C1 segment of cervical spinal cord (tissue), 14 donors: Measurements from ENCODE around the gene SF3A2.
"Not testable (repeated sequence)": the region's sequence is repeated elsewhere in the genome, so short reads cannot be mapped to it uniquely, and the experiment has no call there.

Source experiments
- DNase-seq, 14 donors: peaks; one replicate each; lab custom pipeline; 2025; lab: John Stamatoyannopoulos, UW

The SF3A2 gene

DNA sequence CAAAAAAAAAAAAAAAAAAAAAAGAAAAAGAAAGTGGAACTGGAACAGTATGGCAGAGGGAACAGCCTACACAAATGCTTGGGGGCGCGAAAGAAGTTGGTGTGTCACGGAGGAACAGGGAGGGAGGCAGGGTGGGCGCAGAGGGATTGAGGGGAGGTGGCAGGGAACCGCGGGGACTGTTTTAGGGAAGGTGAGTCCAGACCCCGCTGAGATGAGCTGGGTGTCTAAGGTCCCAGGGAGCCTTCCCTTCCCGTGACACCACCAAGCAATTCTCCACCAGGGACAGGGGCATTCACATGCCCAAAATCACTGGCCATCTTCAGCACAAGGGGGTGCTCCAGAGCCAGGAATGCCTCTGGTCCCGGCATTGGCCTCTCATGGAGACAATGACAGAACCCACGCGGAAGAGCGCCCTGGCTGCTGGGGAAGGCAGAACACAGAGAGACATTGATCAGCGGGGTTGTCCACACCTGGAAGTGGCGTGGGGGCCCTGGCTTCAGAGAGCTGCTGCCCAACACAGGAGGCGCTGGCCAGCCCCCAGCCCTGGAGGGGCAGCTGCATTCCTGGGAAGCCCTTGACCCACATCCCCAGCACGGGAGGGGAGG is 38.4 kb downstream of the SF3A2 start:
- peak in 9 of 14 donors; percentile 49 to 73 (median 58) for DNase-seq

DNA sequence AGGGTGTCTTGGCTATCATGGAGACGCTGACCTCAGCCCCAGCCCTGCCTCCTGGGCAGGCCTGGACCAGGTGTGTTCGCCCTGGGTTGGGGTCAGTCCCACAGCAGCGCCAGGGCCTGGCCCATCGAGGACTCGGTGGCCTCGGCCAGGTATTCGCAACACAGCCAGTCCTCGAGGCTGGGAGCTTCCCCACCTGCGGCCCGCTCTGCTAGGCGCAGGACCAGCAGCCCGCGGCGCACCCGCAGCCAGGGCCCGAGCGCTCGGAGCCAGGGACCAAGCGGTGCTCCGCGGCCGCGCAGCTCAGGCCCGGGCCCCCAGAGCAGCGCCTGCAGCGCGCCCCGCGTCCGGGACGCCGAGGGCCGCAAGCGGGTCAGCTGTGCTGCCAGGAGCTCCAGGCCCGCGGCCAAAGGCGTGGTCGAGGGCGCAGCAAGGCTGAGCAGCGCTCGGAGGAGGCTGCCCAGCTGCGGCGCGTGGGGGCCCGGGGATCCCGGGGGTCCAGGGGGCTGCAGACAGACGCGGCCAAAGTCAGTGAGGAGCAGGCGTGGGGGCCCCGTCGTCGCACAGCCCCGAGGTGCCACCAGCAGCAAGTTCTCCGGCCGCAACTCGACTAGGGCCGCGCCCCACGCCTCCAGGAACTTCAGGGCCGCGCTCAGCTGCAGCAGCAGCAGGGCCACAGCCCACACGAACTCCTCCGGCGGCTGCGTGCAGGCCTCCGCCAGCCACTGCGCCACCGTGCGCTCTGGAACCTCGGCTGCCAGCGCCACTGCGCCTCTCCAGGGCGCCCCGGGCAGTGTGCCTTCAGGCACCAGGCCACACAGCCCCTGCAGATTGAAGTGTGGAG is 39.2 kb downstream of the SF3A2 start:
- DNase-seq: no peak

DNA sequence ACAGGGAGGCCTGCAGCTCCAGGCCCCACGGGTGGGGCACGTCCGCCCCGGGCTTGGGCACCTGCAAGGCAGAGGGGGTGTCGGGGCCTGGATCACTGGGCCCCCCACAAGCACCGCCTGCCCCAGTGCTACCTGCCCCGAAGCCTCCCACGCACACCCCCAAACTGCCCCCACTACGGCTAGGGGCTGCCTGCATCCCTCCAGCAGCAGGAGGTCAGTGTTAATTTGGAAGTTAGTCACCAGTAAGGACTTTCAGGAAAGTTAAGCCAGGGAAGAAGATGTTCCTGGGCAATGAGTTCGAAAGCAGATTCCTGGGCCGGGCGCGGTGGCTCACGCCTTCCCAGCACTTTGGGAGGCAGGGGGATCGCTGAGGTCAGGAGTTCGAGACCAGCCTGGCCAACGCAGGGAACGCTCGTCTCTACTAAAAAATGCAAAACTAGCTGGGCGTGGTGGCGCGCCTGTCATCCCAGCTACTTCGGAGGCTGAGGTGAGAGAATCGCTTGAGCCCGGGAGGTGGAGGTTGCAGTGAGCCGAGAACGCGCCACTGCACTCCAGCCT is 39.9 kb downstream of the SF3A2 start:
- DNase-seq: no peak

DNA sequence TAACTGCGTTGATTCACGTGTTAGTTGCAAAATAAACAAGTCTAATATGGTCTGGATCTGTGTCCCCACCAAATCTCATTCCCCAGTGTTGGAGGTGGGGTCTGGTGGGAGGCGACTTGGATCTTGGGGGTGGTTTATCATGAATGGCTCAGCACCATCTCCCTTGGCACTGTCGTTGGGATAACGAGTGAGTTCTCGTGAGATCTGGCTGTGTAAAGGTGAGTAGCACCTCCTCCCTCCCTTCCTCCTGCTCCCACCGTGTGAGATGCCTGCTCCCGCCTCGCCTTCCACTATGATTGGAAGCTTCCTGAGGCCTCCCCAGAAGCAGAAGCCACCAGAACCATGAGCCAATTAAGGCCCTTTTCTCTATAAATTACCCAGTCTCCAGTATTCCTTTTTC is 40.5 kb downstream of the SF3A2 start:
- no peak for DNase-seq

DNA sequence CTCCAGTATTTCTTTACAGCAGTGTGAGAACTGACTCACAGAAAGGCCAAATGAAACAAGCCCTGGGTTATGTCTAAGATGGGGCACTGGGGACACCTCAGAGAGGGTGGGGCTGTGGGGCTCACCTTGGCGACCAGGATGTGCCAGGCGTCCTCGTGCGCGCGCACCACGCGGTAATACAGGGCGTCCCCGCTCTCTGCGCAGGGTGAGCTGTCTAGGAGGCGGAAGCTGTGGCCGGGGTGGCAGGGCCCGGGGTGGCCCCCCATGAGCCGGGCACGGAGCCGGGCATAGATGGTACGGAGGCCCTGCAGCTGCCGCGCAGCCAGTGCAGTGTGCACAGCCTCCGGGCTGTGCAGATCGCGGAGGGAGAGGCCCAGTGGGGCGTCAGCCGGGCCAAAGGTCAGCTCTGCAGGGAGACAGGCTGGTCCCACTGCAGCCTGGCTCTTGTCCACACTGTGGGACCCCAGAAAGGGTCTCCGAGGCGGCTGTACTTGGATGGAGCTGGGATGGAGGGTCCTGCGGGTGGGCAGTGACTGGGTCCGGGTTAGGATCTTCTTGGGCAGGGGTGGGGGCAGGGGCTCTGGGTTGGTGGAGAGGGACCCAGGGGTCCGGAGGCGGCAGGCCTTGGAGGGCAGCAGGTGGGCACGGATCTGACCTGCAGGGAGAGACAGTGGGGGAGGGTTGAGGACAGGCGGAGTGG is 42.0 kb downstream of the SF3A2 start:
- DNase-seq: no peak

DNA sequence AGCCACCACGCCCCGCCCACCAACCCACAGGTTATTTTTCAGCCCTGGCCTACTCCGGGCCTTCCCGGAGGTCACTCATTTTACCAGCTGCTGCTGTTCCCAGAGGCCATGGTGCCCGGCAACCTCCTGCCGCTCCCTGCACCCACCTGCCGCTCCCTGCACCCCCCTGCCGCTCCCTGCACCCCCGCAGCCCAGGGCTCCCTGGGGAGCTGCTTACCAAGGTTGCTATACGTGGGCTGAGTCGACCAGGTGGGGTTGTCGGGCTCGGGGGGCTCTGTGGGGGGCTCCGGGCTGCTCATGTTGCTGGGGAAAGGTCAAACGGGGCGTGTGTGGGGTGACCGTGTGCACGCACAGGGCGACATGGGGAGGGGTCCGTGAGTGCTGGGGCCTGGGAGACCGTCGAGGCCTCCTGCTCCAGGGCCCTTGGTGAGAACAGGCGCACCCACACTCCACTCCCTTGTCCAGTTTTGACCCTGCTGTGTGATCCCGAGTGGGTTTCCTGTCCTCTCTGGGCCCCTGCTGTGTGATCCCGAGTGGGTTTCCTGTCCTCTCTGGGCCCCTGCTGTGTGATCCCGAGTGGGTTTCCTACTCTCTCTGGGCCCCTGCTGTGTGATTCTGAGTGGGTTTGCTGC is 44.1 kb downstream of the SF3A2 start:
- no peak for DNase-seq

DNA sequence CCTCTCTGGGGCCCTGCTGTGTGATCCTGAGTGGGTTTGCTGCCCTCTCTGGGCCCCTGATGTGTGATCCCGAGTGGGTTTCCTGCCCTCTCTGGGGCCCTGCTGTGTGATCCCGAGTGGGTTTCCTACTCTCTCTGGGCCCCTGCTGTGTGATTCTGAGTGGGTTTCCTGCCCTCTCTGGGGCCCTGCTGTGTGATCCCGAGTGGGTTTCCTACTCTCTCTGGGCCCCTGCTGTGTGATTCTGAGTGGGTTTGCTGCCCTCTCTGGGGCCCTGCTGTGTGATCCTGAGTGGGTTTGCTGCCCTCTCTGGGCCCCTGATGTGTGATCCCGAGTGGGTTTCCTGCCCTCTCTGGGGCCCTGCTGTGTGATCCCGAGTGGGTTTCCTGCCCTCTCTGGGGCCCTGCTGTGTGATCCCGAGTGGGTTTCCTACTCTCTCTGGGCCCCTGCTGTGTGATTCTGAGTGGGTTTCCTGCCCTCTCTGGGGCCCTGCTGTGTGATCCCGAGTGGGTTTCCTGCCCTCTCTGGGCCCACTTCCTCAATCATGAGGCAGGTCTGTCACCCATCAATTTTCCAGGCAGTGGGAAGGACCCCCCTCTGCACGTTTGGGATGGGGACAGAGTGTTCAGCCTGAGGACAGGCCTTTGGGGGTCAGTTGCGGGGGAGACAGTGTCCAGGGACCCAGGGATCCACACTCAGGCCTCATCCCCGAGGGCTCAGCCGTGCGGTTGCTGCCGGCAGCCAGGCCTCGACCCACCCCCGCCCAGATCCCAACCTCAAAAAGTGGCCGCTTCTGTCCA is 44.8 kb downstream of the SF3A2 start:
- DNase-seq: not testable (repeated sequence)

DNA sequence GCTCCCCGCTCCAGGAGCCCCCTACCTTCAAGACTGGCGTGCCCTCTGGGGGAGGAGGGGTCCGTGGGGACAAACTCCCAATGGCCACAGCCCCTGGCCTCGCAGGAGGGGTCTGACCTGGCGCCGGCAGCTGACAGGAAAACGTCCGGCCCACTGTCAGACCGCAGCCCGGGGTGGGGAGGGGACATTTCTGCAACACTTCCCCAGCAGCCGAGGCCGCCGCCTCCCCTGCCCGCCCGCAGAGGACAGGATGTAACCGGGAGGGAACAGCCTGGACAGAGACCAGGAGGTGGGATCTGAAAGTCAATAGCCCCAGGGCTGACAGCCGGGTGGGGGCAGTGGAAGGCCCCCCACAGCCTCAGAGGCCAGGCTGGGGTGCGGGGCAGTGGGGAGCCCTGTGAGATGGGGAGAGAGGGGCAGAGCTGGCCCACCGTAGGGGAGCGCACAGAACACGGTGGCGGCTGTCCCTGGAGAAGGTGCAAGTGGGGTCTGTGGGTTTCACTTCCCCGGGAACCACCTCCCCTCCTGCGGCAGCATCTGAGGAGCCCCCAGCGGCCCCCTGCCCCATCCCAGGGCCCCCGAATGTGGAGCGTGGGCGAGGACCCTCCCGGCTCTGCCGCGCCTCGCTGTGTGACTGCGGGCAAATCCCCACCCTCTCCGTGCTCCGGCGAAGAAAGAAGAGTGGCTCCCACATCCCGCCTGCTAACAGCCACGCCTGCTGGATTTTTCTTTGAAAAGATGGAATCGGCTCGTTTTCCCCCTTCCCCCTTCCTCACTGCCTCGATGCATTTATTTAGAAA is 45.6 kb downstream of the SF3A2 start, which contains the start of gene PEAK3:
TSS of gene PEAK3 (minus strand) at position 114 of the 800 bp plus-strand sequence. CDS start 1,244 bp downstream, outside the sequence.
- DNase-seq: peak in 9 of 14 donors; percentile 13 to 70 (median 52)

DNA sequence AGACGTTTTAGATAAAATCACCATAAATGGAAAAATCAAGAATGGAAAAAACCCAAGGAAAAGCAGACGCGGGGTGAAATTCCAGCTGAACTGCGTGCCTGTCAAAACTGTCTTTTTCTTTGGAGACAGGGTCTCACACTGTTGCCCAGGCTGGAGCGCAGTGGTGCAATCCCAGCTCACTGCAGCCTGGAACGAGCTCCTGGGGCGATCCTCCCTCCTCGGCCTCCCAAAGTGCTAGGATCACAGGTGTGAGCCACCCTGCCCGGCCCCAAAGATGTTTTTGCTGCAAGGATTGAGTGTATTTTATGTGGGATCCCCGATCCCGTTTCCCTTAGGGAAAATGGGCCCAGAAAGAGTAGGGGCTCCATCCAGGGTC is 46.2 kb downstream of the SF3A2 start:
- no peak for DNase-seq

DNA sequence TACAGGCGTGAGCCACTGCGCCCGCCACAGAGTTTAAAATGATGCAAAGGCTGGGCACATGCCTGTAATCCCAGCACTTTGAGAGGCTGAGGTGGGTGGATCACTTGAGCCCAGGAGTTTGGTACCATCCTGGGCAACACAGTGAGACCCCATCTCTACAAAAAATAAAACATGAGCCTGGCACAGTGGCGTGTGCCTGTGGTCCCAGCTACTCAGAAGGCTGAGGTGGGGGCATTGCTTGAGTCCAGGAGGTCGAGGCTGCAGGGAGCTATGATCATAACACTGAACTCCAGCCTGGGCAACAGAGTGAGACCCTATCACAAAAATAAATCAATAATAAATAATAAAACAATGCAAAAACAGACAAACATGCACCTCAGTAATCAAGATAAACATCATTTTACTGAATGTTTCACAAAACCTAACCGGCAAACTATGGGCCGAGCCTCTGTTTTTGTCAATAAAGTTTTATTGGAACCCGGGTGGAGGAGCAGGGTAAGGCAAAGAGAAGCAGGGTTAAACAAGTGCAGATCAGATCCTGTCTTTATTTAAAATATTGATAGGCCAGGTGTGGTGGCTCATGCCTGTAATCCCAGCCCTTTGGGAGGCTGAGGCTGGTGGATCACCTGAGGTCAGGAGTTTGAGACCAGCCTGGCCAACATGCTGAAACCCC is 47.3 kb downstream of the SF3A2 start:
- no peak for DNase-seq

DNA sequence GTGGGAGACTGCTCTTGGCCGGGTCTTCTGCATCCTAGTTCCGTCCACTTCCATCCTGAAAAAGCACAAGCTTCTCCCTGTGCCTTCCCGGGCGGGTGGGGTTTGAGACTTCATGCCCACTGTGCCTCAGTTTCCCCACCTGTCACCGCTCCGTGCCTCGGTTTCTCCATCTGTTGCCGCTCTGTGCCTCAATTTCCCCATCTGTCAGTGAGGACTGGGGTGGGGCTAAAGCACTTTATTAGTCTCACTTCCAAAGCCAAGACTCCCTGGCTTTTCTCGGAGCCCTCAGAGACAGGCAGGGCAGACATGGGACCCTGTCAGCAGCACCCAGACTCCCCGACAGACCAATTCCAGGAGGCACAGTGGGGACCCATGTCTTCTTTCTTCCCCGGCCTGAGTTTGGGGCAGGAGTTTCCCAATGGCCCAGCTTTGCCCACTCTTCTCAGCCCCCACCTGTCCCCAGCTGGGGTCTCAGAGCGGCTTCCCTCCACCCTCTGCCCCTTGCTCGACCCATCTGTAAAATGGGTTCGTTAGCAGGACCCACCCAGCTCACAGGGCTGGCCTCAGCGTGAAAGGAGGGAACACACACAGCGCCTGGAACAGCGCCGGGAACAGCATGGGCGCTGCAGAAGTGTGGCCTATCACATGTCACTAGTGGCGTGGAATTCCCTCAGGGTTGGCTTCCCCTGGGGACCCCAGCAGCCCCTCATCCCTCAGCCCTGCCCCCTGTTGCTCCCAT is 49.9 kb downstream of the SF3A2 start:
- no peak for DNase-seq

DNA sequence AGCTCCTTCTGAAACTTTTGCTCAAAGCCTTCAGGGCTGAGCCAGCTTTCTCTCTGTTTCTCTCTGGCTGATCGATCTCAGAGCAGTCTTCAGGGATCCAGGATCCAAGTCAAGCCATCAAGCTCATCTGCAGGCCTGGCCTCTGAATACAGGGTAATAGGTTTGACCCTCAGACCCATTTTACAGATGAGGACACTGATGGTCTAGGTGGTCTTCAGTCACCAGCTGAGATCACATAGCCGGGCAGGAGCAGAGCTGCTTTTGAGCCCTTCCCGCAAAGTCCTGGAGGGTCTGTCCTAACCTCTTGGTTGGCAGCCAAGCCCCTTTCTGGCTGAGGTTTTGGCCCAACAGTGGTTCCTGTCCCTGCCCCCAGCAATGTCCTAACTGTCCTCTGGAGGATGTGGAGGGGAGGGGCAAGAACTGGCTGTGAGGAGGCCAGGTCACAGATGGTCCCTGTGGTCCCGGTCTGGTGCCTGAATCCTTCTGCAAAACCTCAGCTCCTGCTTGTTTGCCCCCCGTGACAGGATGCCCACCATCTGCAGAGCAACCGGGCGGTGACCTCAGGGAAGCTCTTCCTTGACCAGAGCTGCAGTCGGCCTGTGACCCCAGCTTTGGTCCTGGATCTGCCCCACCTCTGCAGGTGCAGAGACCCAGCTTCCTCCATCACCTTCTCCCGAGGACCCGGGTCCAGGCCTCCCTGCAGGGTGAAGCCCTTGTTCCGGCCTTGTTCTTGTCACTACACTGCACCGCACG is 51.1 kb downstream of the SF3A2 start:
- DNase-seq: no peak

DNA sequence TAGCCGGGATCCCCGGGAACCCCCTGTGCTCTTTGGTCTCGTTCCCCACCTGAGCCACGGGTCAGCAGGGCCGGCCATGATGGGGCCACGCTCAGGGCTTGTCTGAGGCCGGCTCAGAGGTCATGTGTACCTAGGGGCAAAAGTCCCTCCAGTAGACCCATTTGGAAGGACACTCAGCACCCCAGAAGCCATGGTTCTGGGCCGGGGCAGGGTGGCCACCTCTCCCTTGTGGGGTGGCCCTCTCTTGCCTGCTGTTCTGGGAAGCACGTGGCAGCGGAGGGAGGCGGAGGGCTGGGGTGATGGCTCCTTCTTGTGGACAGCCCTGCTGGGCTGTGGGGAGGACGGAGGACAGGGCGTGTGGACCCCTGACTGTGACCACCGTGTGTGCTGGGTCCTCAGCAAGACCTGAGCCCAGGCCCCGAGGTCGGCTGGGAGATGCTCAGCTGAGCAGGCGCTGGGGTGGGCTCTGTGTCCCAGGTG is 51.8 kb downstream of the SF3A2 start:
- no peak for DNase-seq

DNA sequence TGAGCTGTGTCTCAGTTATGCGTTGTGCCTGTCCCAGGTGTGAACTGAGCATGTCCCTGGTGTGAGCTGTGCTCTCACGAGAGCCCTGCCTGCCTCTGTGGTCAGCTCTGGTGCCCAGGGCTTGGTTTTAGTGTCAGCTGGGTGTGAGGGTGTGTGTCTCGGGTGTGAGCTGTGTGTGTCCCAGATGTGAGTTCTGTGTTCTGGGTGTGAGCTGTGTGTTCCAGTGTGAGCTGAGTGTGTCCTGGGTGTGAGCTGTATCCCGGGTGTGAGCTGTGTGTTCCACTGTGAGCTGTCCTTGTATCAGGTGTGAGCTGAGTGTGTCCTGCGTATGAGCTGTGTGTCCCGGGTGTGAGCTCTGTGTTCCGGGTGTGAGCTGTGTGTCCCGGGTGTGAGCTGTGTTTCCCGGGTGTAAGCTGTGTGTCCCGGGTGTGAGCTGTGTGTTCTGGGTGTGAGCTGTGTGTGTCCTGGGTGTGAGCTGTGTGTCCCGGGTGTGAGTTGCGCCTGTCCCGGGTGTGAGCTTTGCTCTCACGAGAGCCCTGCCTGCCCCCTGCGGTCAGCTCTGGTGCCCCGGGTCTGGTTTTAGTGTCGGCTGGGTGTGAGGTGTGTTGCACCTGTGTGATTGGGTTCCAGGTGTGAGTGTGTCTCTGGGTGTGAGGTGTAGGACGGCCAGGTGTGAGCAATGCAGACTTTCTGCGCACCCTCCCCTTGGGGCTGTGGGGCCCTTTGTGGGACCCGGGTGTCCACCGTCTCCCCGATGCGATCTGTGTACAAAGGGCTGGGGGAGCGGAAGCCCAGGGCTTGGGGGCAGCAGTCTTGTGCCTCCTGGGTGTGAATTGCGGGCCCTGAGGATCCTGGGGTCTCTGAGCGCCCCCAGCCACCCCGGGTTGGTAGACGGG is 52.4 kb downstream of the SF3A2 start:
- DNase-seq: no peak

DNA sequence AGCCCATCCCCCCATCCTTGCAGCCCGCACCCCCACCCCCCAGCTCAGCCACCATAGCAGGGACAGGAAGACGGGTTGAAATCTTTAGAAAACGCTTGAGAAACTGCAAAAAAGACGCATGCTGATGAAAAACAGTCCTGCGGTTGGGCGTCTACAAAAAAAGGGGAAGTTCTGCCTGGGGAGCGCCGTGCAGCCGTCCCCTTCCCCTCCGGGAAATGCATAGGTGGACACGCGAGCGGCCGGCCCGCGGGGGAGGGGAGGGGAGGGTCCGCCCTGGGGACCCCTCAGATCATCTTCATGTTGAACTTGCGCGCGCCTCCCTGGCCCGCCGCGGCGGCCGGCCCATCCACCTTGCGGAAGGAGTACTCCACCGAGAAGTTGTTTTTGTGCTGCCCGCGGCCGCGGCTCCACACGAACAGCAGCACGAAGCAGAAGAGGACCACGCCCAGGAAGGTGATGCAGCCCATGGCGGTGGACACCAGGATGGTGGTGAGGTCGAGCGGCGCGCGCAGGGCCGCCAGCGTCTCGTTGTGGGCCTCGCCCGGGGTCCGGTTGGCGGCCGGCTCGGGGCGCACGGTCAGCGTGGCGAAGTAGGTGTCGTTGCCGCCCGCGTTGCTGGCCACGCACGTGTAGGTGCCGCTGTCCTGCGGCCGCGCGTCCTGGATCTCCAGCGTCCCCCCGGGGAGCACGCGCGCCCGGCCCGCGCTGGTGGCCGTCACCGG is 53.3 kb downstream of the SF3A2 start:
- peak in 4 of 14 donors; percentile 9 to 28 (median 24) for DNase-seq
